Neural cell (in vitro differentiated cells): ENCODE data around the gene SLC6A2.

ENCODE experiments used
- EZH2 ChIP-seq: fragments of 200-600, 300-800 bp; shearing (Covaris generic), sonication (generic); IDR thresholded peaks from 2 replicates; pipeline ENCODE4 v1.6.1; 2014; ENCODE audit warnings: antibody characterized with exemption, low read length, borderline replicate concordance, mild to moderate bottlenecking; ENCODE audit not compliant: insufficient read depth, poor library complexity, severe bottlenecking
- POLR2AphosphoS5 ChIP-seq: IDR thresholded peaks from 2 replicates; pipeline ENCODE4 v1.6.1; 2012
- RAD21 ChIP-seq: fragments of 450-650 bp; conservative IDR thresholded peaks from 2 replicates; pipeline ENCODE4 v1.6.1; 2014; ENCODE audit warnings: antibody characterized with exemption, mild to moderate bottlenecking, moderate library complexity
- TF ChIP-seq, protein P1 (sequence below): fragments of 450-650 bp; IDR thresholded peaks from 2 replicates; pipeline ENCODE4 v1.5.1; 2014; ENCODE audit warnings: antibody characterized with exemption, mild to moderate bottlenecking, moderate library complexity; ENCODE audit not compliant: poor library complexity, severe bottlenecking
- TF ChIP-seq, protein P2 (sequence below): IDR thresholded peaks from 2 replicates; pipeline ENCODE4 v1.6.1; 2012; ENCODE audit warnings: borderline replicate concordance

DNA sequence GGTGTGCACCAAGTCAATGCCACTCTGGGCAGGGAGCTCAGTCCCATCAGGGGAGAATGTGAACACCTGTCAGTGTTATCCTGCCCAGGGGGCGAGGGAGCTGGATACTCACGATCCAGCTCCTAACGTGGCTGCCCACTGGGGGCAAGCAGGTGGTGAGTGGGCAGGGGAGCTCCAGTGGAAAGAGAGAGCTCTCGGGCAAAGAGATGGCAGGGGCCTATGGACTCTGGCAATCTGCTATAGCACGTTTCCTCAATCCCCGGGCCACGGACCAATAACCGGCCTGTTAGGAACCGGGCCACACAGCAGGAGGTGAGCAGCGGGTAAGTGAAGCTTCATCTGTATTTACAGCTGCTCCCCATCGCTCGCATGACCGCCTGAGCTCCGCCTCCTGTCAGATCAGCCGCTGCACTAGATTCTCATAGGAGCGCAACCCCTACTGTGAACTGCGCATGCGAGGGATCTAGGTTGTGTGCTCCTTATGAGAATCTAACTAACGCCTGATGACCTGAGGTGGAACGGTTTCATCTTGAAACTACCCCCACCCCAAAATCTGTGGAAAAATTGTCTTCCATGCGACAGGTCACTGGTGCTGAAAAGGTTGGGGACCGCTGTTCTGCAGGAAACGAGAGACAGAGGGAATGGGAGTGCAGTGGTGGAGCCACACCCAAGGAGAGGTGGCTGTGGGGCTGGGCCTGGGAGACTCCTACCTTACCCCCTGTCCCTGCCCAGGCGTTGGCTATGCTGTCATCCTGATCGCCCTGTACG is 15.6 kb downstream of the SLC6A2 start:
- TF ChIP-seq, protein P1, sequence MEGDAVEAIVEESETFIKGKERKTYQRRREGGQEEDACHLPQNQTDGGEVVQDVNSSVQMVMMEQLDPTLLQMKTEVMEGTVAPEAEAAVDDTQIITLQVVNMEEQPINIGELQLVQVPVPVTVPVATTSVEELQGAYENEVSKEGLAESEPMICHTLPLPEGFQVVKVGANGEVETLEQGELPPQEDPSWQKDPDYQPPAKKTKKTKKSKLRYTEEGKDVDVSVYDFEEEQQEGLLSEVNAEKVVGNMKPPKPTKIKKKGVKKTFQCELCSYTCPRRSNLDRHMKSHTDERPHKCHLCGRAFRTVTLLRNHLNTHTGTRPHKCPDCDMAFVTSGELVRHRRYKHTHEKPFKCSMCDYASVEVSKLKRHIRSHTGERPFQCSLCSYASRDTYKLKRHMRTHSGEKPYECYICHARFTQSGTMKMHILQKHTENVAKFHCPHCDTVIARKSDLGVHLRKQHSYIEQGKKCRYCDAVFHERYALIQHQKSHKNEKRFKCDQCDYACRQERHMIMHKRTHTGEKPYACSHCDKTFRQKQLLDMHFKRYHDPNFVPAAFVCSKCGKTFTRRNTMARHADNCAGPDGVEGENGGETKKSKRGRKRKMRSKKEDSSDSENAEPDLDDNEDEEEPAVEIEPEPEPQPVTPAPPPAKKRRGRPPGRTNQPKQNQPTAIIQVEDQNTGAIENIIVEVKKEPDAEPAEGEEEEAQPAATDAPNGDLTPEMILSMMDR = no peak
- TF ChIP-seq EZH2 (no peak), RAD21 (no peak), POLR2AphosphoS5 (no peak)
- TF ChIP-seq, protein P2, sequence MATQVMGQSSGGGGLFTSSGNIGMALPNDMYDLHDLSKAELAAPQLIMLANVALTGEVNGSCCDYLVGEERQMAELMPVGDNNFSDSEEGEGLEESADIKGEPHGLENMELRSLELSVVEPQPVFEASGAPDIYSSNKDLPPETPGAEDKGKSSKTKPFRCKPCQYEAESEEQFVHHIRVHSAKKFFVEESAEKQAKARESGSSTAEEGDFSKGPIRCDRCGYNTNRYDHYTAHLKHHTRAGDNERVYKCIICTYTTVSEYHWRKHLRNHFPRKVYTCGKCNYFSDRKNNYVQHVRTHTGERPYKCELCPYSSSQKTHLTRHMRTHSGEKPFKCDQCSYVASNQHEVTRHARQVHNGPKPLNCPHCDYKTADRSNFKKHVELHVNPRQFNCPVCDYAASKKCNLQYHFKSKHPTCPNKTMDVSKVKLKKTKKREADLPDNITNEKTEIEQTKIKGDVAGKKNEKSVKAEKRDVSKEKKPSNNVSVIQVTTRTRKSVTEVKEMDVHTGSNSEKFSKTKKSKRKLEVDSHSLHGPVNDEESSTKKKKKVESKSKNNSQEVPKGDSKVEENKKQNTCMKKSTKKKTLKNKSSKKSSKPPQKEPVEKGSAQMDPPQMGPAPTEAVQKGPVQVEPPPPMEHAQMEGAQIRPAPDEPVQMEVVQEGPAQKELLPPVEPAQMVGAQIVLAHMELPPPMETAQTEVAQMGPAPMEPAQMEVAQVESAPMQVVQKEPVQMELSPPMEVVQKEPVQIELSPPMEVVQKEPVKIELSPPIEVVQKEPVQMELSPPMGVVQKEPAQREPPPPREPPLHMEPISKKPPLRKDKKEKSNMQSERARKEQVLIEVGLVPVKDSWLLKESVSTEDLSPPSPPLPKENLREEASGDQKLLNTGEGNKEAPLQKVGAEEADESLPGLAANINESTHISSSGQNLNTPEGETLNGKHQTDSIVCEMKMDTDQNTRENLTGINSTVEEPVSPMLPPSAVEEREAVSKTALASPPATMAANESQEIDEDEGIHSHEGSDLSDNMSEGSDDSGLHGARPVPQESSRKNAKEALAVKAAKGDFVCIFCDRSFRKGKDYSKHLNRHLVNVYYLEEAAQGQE = no peak
